T-helper 1 cell treated with Interleukin-12 subunit alpha and Interleukin-12 subunit beta and Interleukin-4 antibody, amounts not matched to agents 30 μg/mL and 1 μg/mL, for 36 hours (primary cell): ENCODE results near the gene TARS2.
A peak's percentile ranks its signal among the peaks of the same experiment; 100 is the strongest.

Experiments used
- H3K27ac Mint-ChIP-seq: one replicate; pipeline ENCODE4 v1.8.0; 2021; ENCODE audit warnings: mild to moderate bottlenecking, mixed read lengths
- H3K27me3 Mint-ChIP-seq: one replicate; pipeline ENCODE4 v1.8.0; 2021; ENCODE audit warnings: low read depth, mixed read lengths
- H3K36me3 Mint-ChIP-seq: one replicate; pipeline ENCODE4 v1.8.0; 2021; ENCODE audit warnings: low read depth, mixed read lengths
- H3K4me1 Mint-ChIP-seq: one replicate; pipeline ENCODE4 v1.8.0; 2021; ENCODE audit warnings: low read depth, mixed read lengths
- H3K4me3 Mint-ChIP-seq: one replicate; pipeline ENCODE4 v1.8.0; 2021; ENCODE audit warnings: mild to moderate bottlenecking, moderate library complexity, mixed read lengths
- H3K9me3 Mint-ChIP-seq: one replicate; pipeline ENCODE4 v1.8.0; 2021; ENCODE audit warnings: mixed read lengths

Gene TARS2

DNA sequence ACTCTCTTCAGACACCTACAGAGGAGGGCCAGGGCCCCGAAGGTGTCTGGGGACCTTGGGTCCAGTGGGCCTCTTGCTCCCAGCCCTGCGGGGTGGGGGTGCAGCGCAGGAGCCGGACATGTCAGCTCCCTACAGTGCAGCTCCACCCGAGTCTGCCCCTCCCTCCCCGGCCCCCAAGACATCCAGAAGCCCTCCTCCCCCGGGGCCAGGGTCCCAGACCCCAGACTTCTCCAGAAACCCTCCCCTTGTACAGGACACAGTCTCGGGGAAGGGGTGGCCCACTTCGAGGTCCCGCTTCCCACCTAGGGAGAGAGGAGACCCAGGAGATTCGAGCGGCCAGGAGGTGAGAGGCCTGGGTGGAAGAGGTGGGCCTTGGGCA, 65.7 kb downstream of the TARS2 start:
- Mint-ChIP-seq H3K36me3 (peaks cover 5% of the 10 kb centered on the region), H3K27ac (peak overlapping the region; percentile 47), H3K4me3 (no peak overlapping the region), H3K9me3 (no peaks in the 10 kb centered on the region), H3K27me3 (peaks cover 19% of the 10 kb centered on the region), H3K4me1 (peaks cover 21% of the 10 kb centered on the region)

DNA sequence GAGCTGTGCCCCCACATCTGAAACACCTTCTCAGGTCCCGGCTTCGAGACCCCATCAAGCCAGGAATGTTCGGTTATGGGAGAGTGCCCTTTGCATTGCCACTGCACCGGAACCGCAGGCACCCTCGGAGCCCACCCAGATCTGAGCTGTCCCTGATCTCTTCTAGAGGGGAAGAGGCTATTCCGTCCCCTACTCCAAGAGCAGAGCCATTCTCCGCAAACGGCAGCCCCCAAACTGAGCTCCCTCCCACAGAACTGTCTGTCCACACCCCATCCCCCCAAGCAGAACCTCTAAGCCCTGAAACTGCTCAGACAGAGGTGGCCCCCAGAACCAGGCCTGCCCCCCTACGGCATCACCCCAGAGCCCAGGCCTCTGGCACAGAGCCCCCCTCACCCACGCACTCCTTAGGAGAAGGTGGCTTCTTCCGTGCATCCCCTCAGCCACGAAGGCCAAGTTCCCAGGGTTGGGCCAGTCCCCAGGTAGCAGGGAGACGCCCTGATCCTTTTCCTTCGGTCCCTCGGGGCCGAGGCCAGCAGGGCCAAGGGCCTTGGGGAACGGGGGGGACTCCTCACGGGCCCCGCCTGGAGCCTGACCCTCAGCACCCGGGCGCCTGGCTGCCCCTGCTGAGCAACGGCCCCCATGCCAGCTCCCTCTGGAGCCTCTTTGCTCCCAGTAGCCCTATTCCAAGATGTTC, 66.3 kb downstream of the TARS2 start:
- Mint-ChIP-seq H3K9me3 (no peaks in the 10 kb centered on the region), H3K4me1 (peaks cover 18% of the 10 kb centered on the region), H3K36me3 (peaks cover 5% of the 10 kb centered on the region), H3K27ac (no peak overlapping the region), H3K4me3 (no peak overlapping the region), H3K27me3 (peaks cover 17% of the 10 kb centered on the region)

DNA sequence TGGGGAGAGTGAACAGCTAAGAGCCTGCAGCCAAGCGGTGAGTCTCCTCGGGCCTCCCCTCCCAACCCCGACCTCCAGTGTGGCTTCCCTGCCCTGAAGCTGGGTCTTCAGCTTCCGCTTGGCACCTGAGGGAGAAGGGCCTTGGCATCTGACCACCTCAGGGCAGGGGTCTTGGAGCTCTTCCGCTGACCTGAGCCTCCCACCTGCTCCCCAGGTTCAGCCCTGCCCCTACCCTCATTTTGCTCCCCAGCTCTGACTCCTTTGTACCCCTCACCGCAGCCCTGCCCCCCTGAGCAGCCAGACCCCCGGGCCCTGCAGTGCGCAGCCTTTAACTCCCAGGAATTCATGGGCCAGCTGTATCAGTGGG, 66.8 kb downstream of the TARS2 start:
- Mint-ChIP-seq H3K27ac (no peak overlapping the region), H3K9me3 (no peaks in the 10 kb centered on the region), H3K36me3 (peaks cover 5% of the 10 kb centered on the region), H3K4me3 (no peak overlapping the region), H3K4me1 (peaks cover 17% of the 10 kb centered on the region), H3K27me3 (peaks cover 16% of the 10 kb centered on the region)

DNA sequence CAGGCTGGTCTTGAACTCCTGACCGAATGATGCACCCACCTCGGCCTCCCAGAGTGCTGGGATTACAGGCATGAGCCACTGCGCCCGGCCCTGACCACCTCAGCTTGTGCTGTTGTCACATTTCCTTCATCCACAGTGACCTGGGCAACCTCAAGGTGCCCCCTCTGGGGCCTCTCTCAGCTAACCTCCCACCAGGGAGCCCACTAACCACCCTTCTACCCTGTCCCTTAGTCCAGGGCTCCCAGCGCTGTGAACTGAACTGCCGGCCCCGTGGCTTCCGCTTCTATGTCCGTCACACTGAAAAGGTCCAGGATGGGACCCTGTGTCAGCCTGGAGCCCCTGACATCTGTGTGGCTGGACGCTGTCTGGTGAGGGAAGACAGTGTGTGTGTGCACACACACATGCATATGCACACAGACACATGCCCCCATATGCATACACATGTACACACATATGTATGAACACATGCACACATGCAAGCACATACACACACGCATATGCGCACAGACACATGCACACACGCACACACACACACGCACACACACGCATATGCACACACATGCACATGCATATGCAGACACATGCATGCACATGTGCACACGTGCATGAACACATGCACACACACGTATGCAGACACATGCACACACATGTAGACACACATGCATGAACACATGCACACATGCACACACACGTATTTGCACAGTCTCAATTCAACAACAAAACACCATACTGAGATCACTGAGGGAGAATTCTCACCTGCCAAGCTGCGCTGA, 68.2 kb downstream of the TARS2 start:
- Mint-ChIP-seq H3K4me1 (peaks cover 23% of the 10 kb centered on the region), H3K9me3 (no peaks in the 10 kb centered on the region), H3K27ac (no peak overlapping the region), H3K27me3 (peaks cover 10% of the 10 kb centered on the region), H3K4me3 (no peak overlapping the region), H3K36me3 (peaks cover 5% of the 10 kb centered on the region)

DNA sequence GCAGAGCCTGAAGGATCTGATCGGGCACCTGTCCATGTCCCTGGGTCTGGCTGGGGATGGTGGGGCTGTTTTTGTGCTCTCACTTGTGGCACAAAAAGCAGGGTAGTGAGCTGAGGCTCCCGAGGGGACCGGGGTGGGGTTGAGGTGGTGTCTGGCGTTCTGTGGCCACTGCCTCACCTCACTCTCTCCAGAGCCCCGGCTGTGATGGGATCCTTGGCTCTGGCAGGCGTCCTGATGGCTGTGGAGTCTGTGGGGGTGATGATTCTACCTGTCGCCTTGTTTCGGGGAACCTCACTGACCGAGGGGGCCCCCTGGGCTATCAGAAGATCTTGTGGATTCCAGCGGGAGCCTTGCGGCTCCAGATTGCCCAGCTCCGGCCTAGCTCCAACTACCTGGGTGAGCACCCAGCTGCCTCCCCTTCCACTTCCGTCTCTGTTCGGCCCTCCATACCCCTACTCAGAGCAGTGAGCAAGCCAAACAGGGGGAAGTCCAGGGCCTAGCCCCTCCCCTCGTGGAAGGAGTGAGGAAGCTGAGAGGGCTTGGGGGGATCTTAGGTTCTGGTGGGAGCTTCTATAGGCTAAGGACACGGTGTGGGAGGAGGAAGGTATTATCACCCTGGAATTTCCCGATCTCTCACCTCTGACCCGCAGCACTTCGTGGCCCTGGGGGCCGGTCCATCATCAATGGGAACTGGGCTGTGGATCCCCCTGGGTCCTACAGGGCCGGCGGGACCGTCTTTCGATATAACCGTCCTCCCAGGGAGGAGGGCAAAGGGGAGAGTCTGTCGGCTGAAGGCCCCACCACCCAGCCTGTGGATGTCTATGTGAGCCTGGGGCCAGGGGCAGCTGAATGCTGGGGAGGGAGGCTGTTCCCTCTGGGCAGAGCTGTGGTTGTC, 69.0 kb downstream of the TARS2 start:
- peaks cover 2% of the 10 kb centered on the region for H3K27me3 Mint-ChIP-seq
- peaks cover 25% of the 10 kb centered on the region for H3K4me1 Mint-ChIP-seq
- no peak overlapping the region for H3K27ac Mint-ChIP-seq
- H3K36me3 Mint-ChIP-seq, result peaks cover 5% of the 10 kb centered on the region
- no peak overlapping the region for H3K4me3 Mint-ChIP-seq
- H3K9me3 Mint-ChIP-seq, result no peaks in the 10 kb centered on the region

DNA sequence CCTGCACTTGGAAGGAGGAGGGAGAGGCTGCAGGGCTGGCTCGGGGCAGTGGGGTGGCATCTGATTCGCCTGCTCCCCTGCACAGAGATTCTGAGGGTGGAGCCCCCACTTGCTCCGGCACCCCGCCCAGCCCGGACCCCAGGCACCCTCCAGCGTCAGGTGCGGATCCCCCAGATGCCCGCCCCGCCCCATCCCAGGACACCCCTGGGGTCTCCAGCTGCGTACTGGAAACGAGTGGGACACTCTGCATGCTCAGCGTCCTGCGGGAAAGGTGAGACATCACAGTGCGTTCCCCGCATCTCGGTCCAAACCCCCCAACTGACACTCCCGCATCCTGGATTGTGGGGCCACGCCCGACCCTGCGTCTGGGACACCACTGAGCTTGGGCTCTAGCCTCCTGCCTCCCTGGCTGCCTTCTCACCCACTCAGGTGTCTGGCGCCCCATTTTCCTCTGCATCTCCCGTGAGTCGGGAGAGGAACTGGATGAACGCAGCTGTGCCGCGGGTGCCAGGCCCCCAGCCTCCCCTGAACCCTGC, 69.9 kb downstream of the TARS2 start:
- Mint-ChIP-seq H3K27ac (no peak overlapping the region), H3K27me3 (no peaks in the 10 kb centered on the region), H3K9me3 (no peaks in the 10 kb centered on the region), H3K4me3 (no peak overlapping the region), H3K36me3 (peaks cover 7% of the 10 kb centered on the region), H3K4me1 (peaks cover 21% of the 10 kb centered on the region)
